HEK293 (cell line): Measurements from ENCODE around the gene ZNF223.

Source experiments
- CTCF ChIP-seq: fragments of 450-650 bp; formaldehyde crosslinking; IDR thresholded peaks from 2 replicates; pipeline ENCODE4 v1.5.1; 2016; ENCODE audit warnings: missing biosample characterization, missing genetic modification characterization
- GFI1B ChIP-seq: fragments of 450-650 bp; formaldehyde crosslinking; IDR thresholded peaks from 2 replicates; pipeline ENCODE4 v1.5.1; 2016; ENCODE audit warnings: missing biosample characterization, missing genetic modification characterization
- GLI2 ChIP-seq: fragments of 450-650 bp; formaldehyde crosslinking; IDR thresholded peaks from 2 replicates; pipeline ENCODE4; 2017; ENCODE audit warnings: missing biosample characterization, missing genetic modification characterization, low read depth, borderline replicate concordance
- KLF16 ChIP-seq: fragments of 450-650 bp; formaldehyde crosslinking; IDR thresholded peaks from 2 replicates; pipeline ENCODE4 v1.5.1; 2017; ENCODE audit warnings: missing biosample characterization, missing genetic modification characterization
- KLF9 ChIP-seq: fragments of 450-650 bp; formaldehyde crosslinking; IDR thresholded peaks from 2 replicates; pipeline ENCODE4 v1.5.1; 2016; ENCODE audit warnings: missing biosample characterization, missing genetic modification characterization, low read depth
- MEIS1 ChIP-seq: sonication (generic); formaldehyde crosslinking; IDR thresholded peaks from 2 replicates; pipeline ENCODE4 v1.8.1; 2022; ENCODE audit warnings: missing genetic modification reagents, mild to moderate bottlenecking, borderline replicate concordance
- MZF1 ChIP-seq: fragments of 450-650 bp; formaldehyde crosslinking; IDR thresholded peaks from 2 replicates; pipeline ENCODE4 v1.5.1; 2017; ENCODE audit warnings: missing biosample characterization, missing genetic modification characterization, borderline replicate concordance
- SALL2 ChIP-seq: fragments of 450-650 bp; formaldehyde crosslinking; IDR thresholded peaks from 2 replicates; pipeline ENCODE4 v1.5.0; 2017; ENCODE audit warnings: missing biosample characterization, mild to moderate bottlenecking, missing genetic modification characterization, borderline replicate concordance
- ZBTB20 ChIP-seq: fragments of 450-650 bp; formaldehyde crosslinking; IDR thresholded peaks from 2 replicates; pipeline ENCODE4 v1.5.1; 2016; ENCODE audit warnings: missing biosample characterization, missing genetic modification characterization
- ZBTB48 ChIP-seq: fragments of 450-650 bp; formaldehyde crosslinking; IDR thresholded peaks from 2 replicates; pipeline ENCODE4 v1.5.1; 2016; ENCODE audit warnings: missing biosample characterization, missing genetic modification characterization
- ZBTB7A ChIP-seq: fragments of 450-650 bp; formaldehyde crosslinking; IDR thresholded peaks from 2 replicates; pipeline ENCODE4 v1.5.1; 2016; ENCODE audit warnings: low read depth, missing biosample characterization, missing genetic modification characterization
- ZFP37 ChIP-seq: fragments of 450-650 bp; formaldehyde crosslinking; IDR thresholded peaks from 2 replicates; pipeline ENCODE4 v1.5.1; 2016; ENCODE audit warnings: missing biosample characterization, missing genetic modification characterization
- ZNF10 ChIP-seq: fragments of 450-650 bp; formaldehyde crosslinking; IDR thresholded peaks from 2 replicates; pipeline ENCODE4 v1.5.1; 2017; ENCODE audit warnings: missing biosample characterization, missing genetic modification characterization
- ZNF155 ChIP-seq: fragments of 450-650 bp; formaldehyde crosslinking; IDR thresholded peaks from 2 replicates; pipeline ENCODE4 v1.5.1; 2016; ENCODE audit warnings: missing biosample characterization, missing genetic modification characterization
- ZNF366 ChIP-seq: fragments of 450-650 bp; formaldehyde crosslinking; conservative IDR thresholded peaks from 2 replicates; pipeline ENCODE4 v1.5.1; 2016; ENCODE audit warnings: missing biosample characterization, missing genetic modification characterization
- ZNF416 ChIP-seq: fragments of 450-650 bp; formaldehyde crosslinking; IDR thresholded peaks from 2 replicates; pipeline ENCODE4 v1.5.1; 2016; ENCODE audit warnings: missing biosample characterization, missing genetic modification characterization
- ZNF433 ChIP-seq: fragments of 450-650 bp; formaldehyde crosslinking; IDR thresholded peaks from 2 replicates; pipeline ENCODE4 v1.5.1; 2016; ENCODE audit warnings: missing biosample characterization, missing genetic modification characterization, low read depth
- ZNF488 ChIP-seq: fragments of 450-650 bp; formaldehyde crosslinking; IDR thresholded peaks from 2 replicates; pipeline ENCODE4 v1.5.1; 2016; ENCODE audit warnings: missing biosample characterization, missing genetic modification characterization
- ZNF501 ChIP-seq: fragments of 450-650 bp; formaldehyde crosslinking; IDR thresholded peaks from 2 replicates; pipeline ENCODE4 v1.5.1; 2016; ENCODE audit warnings: missing biosample characterization, missing genetic modification characterization
- ZNF514 ChIP-seq: fragments of 450-650 bp; formaldehyde crosslinking; IDR thresholded peaks from 2 replicates; pipeline ENCODE4 v1.5.1; 2016; ENCODE audit warnings: missing biosample characterization, missing genetic modification characterization
- ZNF518A ChIP-seq: fragments of 450-650 bp; formaldehyde crosslinking; conservative IDR thresholded peaks from 2 replicates; pipeline ENCODE4 v1.5.1; 2016; ENCODE audit warnings: low read depth, missing biosample characterization, missing genetic modification characterization
- ZNF596 ChIP-seq: fragments of 450-650 bp; IDR thresholded peaks from 2 replicates; pipeline ENCODE4 v1.5.0; 2018; ENCODE audit warnings: missing biosample characterization, mild to moderate bottlenecking, missing genetic modification characterization, moderate library complexity
- ZNF623 ChIP-seq: fragments of 450-650 bp; formaldehyde crosslinking; IDR thresholded peaks from 2 replicates; pipeline ENCODE4 v1.5.1; 2016; ENCODE audit warnings: missing biosample characterization, missing genetic modification characterization
- ZNF670 ChIP-seq: fragments of 450-650 bp; formaldehyde crosslinking; IDR thresholded peaks from 2 replicates; pipeline ENCODE4 v1.5.1; 2016; ENCODE audit warnings: missing biosample characterization, missing genetic modification characterization, low read depth
- ZNF76 ChIP-seq: fragments of 450-650 bp; formaldehyde crosslinking; IDR thresholded peaks from 2 replicates; pipeline ENCODE4; 2016; ENCODE audit warnings: low read depth, missing biosample characterization, missing genetic modification characterization, borderline replicate concordance
- ZSCAN16 ChIP-seq: fragments of 450-650 bp; formaldehyde crosslinking; IDR thresholded peaks from 2 replicates; pipeline ENCODE4 v1.5.1; 2016; ENCODE audit warnings: missing biosample characterization, missing genetic modification characterization
- TF ChIP-seq, protein P1 (sequence below): fragments of 450-650 bp; formaldehyde crosslinking; IDR thresholded peaks from 2 replicates; pipeline ENCODE4 v1.5.1; 2016; ENCODE audit warnings: missing biosample characterization, missing genetic modification characterization
- TF ChIP-seq, protein P2 (sequence below): fragments of 450-650 bp; formaldehyde crosslinking; IDR thresholded peaks from 2 replicates; pipeline ENCODE4 v1.5.1; 2017; ENCODE audit warnings: missing biosample characterization, missing genetic modification characterization

ZNF223 gene

GRCh38 chr19:44025217-44025936, 26.5 kb upstream of the ZNF223 start, which contains the start of gene ZNF222 (continued):
- TF ChIP-seq ZNF518A (peak; percentile 88), ZNF76 (peak; percentile 94), ZSCAN16 (no peak), ZNF366 (tag by site-specific recombination) (no peak), ZNF488 (tag by site-specific recombination) (no peak), ZNF623 (peak; percentile 27; the same call in 1 of the 2 replicates), ZBTB48 (tag by site-specific recombination) (peak; percentile 94), ZBTB20 (tag by site-specific recombination) (peak; percentile 94; the same call in 1 of the 2 replicates), GLI2 (no peak), MZF1 (tag by site-specific recombination) (0 out of 2 replicates have a peak, but pooled peaks have one; percentile 15), ZNF596 (tag by site-specific recombination) (no peak), ZBTB7A (tag by site-specific recombination) (peak; percentile 94), GFI1B (no peak), ZNF514 (tag by site-specific recombination) (no peak), ZNF416 (no peak), ZNF433 (tag by site-specific recombination) (no peak), SALL2 (tag by site-specific recombination) (no peak), ZNF155 (tag by site-specific recombination) (no peak), KLF16 (tag by site-specific recombination) (peak; percentile 83; the same call in 1 of the 2 replicates), ZNF10 (tag by site-specific recombination) (no peak), ZFP37 (tag by site-specific recombination) (peak; percentile 63; the same call in 1 of the 2 replicates), ZNF670 (tag by site-specific recombination) (no peak), KLF9 (peak; percentile 35), CTCF (no peak), ZNF501 (peak; percentile 39; the same call in 1 of the 2 replicates), MEIS1 (no peak)
- TF ChIP-seq, protein P1, sequence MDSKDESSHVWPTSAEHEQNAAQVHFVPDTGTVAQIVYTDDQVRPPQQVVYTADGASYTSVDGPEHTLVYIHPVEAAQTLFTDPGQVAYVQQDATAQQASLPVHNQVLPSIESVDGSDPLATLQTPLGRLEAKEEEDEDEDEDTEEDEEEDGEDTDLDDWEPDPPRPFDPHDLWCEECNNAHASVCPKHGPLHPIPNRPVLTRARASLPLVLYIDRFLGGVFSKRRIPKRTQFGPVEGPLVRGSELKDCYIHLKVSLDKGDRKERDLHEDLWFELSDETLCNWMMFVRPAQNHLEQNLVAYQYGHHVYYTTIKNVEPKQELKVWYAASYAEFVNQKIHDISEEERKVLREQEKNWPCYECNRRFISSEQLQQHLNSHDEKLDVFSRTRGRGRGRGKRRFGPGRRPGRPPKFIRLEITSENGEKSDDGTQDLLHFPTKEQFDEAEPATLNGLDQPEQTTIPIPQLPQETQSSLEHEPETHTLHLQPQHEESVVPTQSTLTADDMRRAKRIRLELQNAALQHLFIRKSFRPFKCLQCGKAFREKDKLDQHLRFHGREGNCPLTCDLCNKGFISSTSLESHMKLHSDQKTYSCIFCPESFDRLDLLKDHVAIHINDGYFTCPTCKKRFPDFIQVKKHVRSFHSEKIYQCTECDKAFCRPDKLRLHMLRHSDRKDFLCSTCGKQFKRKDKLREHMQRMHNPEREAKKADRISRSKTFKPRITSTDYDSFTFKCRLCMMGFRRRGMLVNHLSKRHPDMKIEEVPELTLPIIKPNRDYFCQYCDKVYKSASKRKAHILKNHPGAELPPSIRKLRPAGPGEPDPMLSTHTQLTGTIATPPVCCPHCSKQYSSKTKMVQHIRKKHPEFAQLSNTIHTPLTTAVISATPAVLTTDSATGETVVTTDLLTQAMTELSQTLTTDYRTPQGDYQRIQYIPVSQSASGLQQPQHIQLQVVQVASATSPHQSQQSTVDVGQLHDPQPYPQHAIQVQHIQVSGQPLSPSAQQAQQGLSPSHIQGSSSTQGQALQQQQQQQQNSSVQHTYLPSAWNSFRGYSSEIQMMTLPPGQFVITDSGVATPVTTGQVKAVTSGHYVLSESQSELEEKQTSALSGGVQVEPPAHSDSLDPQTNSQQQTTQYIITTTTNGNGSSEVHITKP: peak; percentile 18; the same call in 1 of the 2 replicates
- TF ChIP-seq, protein P2, sequence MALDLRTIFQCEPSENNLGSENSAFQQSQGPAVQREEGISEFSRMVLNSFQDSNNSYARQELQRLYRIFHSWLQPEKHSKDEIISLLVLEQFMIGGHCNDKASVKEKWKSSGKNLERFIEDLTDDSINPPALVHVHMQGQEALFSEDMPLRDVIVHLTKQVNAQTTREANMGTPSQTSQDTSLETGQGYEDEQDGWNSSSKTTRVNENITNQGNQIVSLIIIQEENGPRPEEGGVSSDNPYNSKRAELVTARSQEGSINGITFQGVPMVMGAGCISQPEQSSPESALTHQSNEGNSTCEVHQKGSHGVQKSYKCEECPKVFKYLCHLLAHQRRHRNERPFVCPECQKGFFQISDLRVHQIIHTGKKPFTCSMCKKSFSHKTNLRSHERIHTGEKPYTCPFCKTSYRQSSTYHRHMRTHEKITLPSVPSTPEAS (tag by site-specific recombination): no peak; the same call in 1 of the 2 replicates
